B cell (primary cell): Measurements from ENCODE around the gene APOBEC4. TPM values are rescaled to one million over a fixed set of nuclear protein-coding genes. Genes with fewer than 3 reads are reported as not detected.

Experiments
- ATAC-seq: fragments of 200-7000 bp; cut with Tn5 transposase; one replicate; pipeline ENCODE4 v1.10.0; 2021; ENCODE audit warnings: low read depth, mild to moderate bottlenecking, moderate number of reproducible peaks, moderate library complexity
- CTCF ChIA-PET: fragments of 350-600 bp; sonication (Branson Sonifier 250); formaldehyde crosslinking; loops from one replicate; lab custom pipeline; 2021; ENCODE audit warnings: antibody characterized with exemption, inconsistent platforms; lab: Charles Lee
- POLR2A ChIA-PET: fragments of 350-600 bp; sonication (Branson Sonifier 250); formaldehyde crosslinking; loops from one replicate; lab custom pipeline; 2021; ENCODE audit warnings: antibody characterized with exemption; lab: Charles Lee
- DNase-seq: peaks from one replicate; pipeline ENCODE4 v3.0.0; 2013
- H2AFZ ChIP-seq: 2 replicates; pipeline ENCODE4 v1.6.1; 2012; ENCODE audit warnings: mild to moderate bottlenecking, low read depth, low read length; ENCODE audit not compliant: insufficient read depth, poor library complexity, severe bottlenecking
- H3K27ac ChIP-seq, 2 donors: 1 replicate in 1 of 2; 2 replicates in 1 of 2; pipeline ENCODE4 v1.5.1; 2012 to 2013; ENCODE audit warnings: low read length in 2 of 2, mild to moderate bottlenecking in 2 of 2, moderate library complexity in 1 of 2
- H3K27me3 ChIP-seq, 4 experiments: fragments of 200-600 bp in 1 of 4; sonication (generic) in 1 of 4; replicated peaks in 1 of 4; 1 replicate in 2 of 4; 2 replicates in 2 of 4; pipeline versions ENCODE4 v1.6.1 to v1.7.0; 2013 to 2016; ENCODE audit warnings: low read length in 3 of 4, mild to moderate bottlenecking in 2 of 4, mixed read lengths in 1 of 4, moderate library complexity in 1 of 4; ENCODE audit not compliant: insufficient read depth in 4 of 4, control insufficient read depth in 3 of 4; ENCODE audit errors: control extremely low read depth in 1 of 4
- H3K36me3 ChIP-seq, 2 experiments: replicated peaks in 1 of 2; 1 replicate in 1 of 2; 2 replicates in 1 of 2; pipeline versions ENCODE4 v1.6.1 to v1.7.1; 2013; ENCODE audit warnings: low read length in 1 of 2; ENCODE audit not compliant: insufficient read depth in 2 of 2, control insufficient read depth in 1 of 2; ENCODE audit errors: control extremely low read depth in 1 of 2, extremely low read depth in 1 of 2
- H3K4me1 ChIP-seq, 2 donors: fragments of 200-600 bp in 1 of 2; sonication (generic) in 1 of 2; 1 replicate in 1 of 2; 2 replicates in 1 of 2; pipeline versions ENCODE4 v1.5.1 to v1.6.1; 2013 to 2017; ENCODE audit warnings: low read length in 2 of 2; ENCODE audit not compliant: control insufficient read depth in 2 of 2, insufficient read depth in 2 of 2
- H3K4me2 ChIP-seq: replicated peaks from 2 replicates; pipeline ENCODE3; 2012; ENCODE audit warnings: mild to moderate bottlenecking, low read depth, low read length; ENCODE audit not compliant: poor library complexity, severe bottlenecking
- H3K4me3 ChIP-seq, 5 experiments: fragments of 200-600 bp in 1 of 5; sonication (generic) in 1 of 5; 1 replicate in 3 of 5; 2 replicates in 2 of 5; pipeline versions ENCODE4 v1.5.1 to v1.7.0; 2011 to 2016; ENCODE audit warnings: low read length in 4 of 5, mild to moderate bottlenecking in 4 of 5, low read depth in 2 of 5, control low read depth in 1 of 5, moderate library complexity in 1 of 5; ENCODE audit not compliant: insufficient read depth in 1 of 5; ENCODE audit errors: control extremely low read depth in 1 of 5, extremely low read depth in 1 of 5
- H3K79me2 ChIP-seq: fragments of 200-600 bp; sonication (generic); one replicate; pipeline ENCODE4 v1.6.0; 2016; ENCODE audit warnings: low read length; ENCODE audit not compliant: control insufficient read depth, insufficient read depth
- H3K9ac ChIP-seq: fragments of 200-600 bp; sonication (generic); 2 replicates; pipeline ENCODE4 v1.6.1; 2017; ENCODE audit warnings: mild to moderate bottlenecking, low read length, moderate library complexity
- H3K9me3 ChIP-seq, 3 donors: one replicate each; pipeline versions ENCODE4 v1.6.1 to v1.7.1; 2013; ENCODE audit warnings: low read length in 2 of 3; ENCODE audit not compliant: control insufficient read depth in 2 of 3, insufficient read depth in 1 of 3; ENCODE audit errors: control extremely low read depth in 1 of 3
- H4K20me1 ChIP-seq: 2 replicates; pipeline ENCODE4 v1.6.0; 2012; ENCODE audit warnings: mild to moderate bottlenecking, low read length; ENCODE audit not compliant: insufficient read depth, control insufficient read depth, poor library complexity, severe bottlenecking
- H3K27ac Mint-ChIP-seq: one replicate; pipeline ENCODE4 v1.8.0; 2021; ENCODE audit warnings: mixed read lengths
- H3K27me3 Mint-ChIP-seq: one replicate; pipeline ENCODE4 v1.8.0; 2021; ENCODE audit warnings: mixed read lengths
- H3K4me1 Mint-ChIP-seq: one replicate; pipeline ENCODE4 v1.8.0; 2021; ENCODE audit warnings: mixed read lengths
- H3K4me3 Mint-ChIP-seq: one replicate; pipeline ENCODE4 v1.8.0; 2021; ENCODE audit warnings: mixed read lengths
- H3K9me3 Mint-ChIP-seq: one replicate; pipeline ENCODE4 v1.8.0; 2022; ENCODE audit warnings: mixed read lengths; ENCODE audit not compliant: insufficient read depth
- CTCF ChIP-seq: fragments of 200-600 bp; IDR thresholded peaks from one replicate; pipeline ENCODE4 v1.8.0; 2022; ENCODE audit warnings: antibody characterized with exemption, mild to moderate bottlenecking
- EZH2 ChIP-seq: IDR thresholded peaks from 2 replicates; pipeline ENCODE4 v1.6.1; 2012; ENCODE audit warnings: borderline replicate concordance, low read depth, mild to moderate bottlenecking, moderate library complexity, low read length; ENCODE audit not compliant: insufficient read depth, poor library complexity, severe bottlenecking
- WGBS: methylation state at CpG from one replicate; pipeline ENCODE4 v1.1.5; 2013; ENCODE audit warnings: missing lambda C conversion rate; ENCODE audit not compliant: insufficient coverage; 5-methylcytosine and 5-hydroxymethylcytosine counted together
- intact Hi-C: fragments of 100-400 bp; cut with micrococcal nuclease; formaldehyde crosslinking; loops from one replicate; pipeline ENCODE4 v1.10.0; 2022
- polyA plus RNA-seq: library from polyadenylated mRNA; depleted of rRNA; stranded (reverse); fragments of >200 nt; gene quantifications from 2 replicates; pipeline ENCODE4 v1.2.3, GENCODE V29; 2012
- total RNA-seq, 2 donors: library from RNA; stranded (reverse); fragments of 120-200 nt in 1 of 2; gene quantifications; 1 replicate in 1 of 2; 2 replicates in 1 of 2; pipeline versions ENCODE4 v1.2.3 to v1.2.4, GENCODE V29; 2013 to 2022

Gene APOBEC4
- total and polyA plus RNA-seq, 2 donors (not counting 1 experiment from before 2014, with no cell fraction given), result not detected

- H3K27ac Mint-ChIP-seq, result peak overlapping the region; percentile 99
- ATAC-seq, result peak; percentile 5
- no peaks in the 10 kb centered on the region for H3K9me3 Mint-ChIP-seq
- Histone ChIP-seq H3K9ac (peak overlapping the region; percentile 89), H3K4me3 (peak overlapping the region; percentile 83 to 95 (median 87)), H3K27me3 (no peaks in the 10 kb centered on the region), H3K27ac (peak overlapping the region; percentile 59 to 80), H3K4me1 (peaks cover 20 to 34% of the 10 kb centered on the region in 2 donors), H2AFZ (peak overlapping the region; percentile 92), H3K79me2 (peaks cover 49% of the 10 kb centered on the region), H3K4me2 (peak overlapping the region; percentile 94), H4K20me1 (peaks cover 28% of the 10 kb centered on the region), H3K36me3 (peaks cover 9 to 25% of the 10 kb centered on the region in 2 experiments), H3K9me3 (no peaks in the 10 kb centered on the region)
- intact Hi-C loops, result loop anchor here (1.0 to 10.0 kb wide), 5 partner anchors 45 to 1603 kb away; partner anchors contain the start of genes EDEM3, NCF2, NPL and SMG7
- peak overlapping the region; percentile 100 for H3K4me3 Mint-ChIP-seq
- ChIA-PET POLR2A (interaction anchor here (0.5 to 1.6 kb wide), 5 partner anchors 8 to 840 kb away, joined by 3 to 4 read pairs (median 4); partner anchors contain the start of gene NCF2), CTCF (interaction anchor here (0.7 to 2.3 kb wide), 6 partner anchors 19 to 1067 kb away, joined by 3 to 12 read pairs (median 8); partner anchors contain the start of gene NCF2)
- H3K27me3 Mint-ChIP-seq, result no peaks in the 10 kb centered on the region
- no peak for TF ChIP-seq EZH2
- TF ChIP-seq CTCF, result no peak
- DNase-seq, result no peak
- H3K4me1 Mint-ChIP-seq, result peaks cover 46% of the 10 kb centered on the region
- WGBS, result 1% methylated on average over 41 of the region's 42 CpGs
These were observed 18.0 kb downstream of the APOBEC4 start for GRCh38 chr1:183635099-183635605.
